GM19463 (cell line): ENCODE data around the gene VPS41.
"Not testable (repeated sequence)": the region's sequence is repeated elsewhere in the genome, so short reads cannot be mapped to it uniquely, and the experiment has no call there.

ENCODE experiments used
- ATAC-seq: cut with Tn5 transposase; IDR thresholded peaks from one replicate; pipeline ENCODE4 v1.9.1; 2021; ENCODE audit warnings: mild to moderate bottlenecking, moderate library complexity; ENCODE audit not compliant: unreplicated experiment

The VPS41 gene

DNA sequence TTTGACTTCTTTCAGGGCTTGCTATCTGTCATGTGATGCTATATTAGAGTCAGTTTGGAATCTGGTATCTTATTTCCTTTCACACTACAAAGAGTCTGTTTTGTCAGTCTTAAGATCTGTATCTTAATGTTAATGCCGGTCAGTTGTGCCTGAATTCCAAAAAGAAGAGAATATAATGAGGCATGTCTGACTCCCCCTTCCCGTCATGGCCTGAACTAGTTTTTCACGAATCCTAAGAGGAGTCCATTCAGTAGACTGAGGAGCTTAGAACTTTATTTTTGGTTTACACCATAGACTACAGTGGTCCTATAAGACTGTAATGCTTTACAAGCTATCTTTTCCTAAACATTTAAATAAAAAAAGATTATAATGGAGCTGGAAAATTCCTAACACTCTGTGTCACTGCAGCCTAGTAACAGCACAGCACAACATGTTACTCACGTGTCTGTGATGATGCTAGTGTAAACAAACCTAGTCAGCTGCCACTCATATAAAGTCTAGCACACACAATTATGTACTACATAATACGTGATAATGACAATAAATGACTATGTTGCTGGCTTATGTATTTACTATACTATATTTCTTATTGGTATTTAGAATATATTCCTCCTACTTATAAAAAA is 50.6 kb downstream of the VPS41 start:
- no peak for ATAC-seq

DNA sequence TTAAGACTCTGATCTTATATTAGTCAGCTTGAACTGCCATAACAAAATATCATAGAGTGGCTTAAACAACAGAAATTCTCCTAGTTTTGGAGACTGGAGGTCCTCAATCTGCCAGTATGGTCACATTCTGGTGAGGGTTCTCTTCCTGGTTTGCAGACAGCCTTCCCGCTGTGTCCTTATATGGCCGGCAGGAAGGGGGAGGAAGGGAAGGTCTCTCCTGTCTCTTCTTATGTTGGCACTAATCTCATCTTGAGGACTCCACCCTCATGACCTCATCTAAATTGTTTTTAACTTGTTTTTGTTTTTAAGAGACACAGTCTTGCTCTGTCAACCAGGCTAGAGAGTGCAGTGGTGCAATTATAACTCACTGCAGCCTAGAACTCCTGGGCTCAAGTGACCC is 53.1 kb downstream of the VPS41 start:
- no peak for ATAC-seq

DNA sequence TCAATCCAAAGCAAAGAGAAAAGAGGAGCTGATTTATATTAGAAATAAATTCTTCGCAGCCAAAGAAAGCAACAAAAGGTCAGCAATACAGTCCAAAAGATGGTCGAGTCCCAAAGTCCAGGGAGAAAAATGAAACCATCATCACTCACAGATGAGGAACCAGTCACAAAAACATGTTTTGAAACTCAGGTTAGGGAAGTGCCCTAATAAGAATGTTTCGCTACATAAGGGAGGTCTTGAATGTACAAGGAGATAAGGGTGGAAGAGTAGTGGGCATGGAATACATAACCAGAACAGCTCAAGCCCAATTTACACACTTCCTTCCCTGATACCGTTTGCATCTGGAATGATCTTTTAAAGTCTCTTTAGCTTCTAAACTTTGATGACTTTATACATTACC is 53.6 kb downstream of the VPS41 start:
- no peak for ATAC-seq

DNA sequence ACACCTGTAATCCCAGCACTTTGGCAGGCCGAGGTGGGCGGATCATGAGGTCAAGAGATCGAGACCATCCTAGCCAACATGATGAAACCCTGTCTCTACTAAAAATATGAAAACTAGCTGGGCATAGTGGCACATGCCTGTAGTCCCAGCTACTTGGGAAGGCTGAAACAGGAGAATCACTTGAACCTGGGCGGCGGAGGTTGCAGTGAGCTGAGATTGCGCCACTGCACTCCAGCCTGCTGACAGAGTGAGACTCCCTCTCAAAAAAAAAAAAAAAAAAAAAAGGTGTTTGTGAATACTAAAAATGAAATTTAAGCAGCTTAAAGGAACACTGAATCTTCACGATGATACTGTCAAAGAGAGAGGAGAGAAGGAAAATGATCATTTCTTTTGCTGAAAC is 54.0 kb downstream of the VPS41 start:
- not testable (repeated sequence) for ATAC-seq

DNA sequence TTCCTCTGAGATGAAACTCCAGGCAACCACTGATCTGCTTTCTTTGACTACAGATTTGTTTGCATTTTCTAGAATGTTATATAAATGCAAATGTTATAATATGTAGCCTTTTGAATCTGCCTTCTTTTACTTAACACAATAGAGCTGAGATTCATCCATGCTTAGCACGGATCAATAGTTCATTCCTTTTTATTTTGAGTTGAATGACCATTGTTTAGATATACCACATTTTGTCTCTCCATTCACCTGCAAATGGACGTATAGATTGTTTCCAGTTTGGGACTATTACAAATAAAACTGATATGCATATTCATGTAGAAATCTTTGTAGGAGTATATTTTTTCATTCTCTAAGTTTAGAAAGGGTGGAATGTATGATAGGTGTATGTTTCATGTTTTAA is 57.7 kb downstream of the VPS41 start:
- ATAC-seq, result no peak

DNA sequence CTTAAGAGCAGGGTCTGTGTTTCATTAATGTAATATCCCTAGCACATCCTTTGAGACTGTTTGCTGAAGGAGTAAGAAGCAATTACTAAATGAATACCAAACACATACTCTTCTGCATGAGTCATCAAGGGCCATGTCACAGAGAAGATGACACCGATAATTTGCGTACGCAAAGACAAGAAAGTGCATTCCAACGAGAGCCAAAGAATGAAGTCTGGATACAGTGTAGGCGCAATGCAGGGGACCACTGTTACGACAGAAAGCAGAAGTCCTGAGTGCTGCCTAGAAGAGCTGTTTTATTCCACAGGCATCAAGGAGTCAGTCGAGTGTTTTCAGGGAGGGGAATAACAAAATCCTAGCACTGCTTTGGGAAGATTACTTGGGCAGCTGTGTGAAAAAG is 62.7 kb downstream of the VPS41 start:
- no peak for ATAC-seq

DNA sequence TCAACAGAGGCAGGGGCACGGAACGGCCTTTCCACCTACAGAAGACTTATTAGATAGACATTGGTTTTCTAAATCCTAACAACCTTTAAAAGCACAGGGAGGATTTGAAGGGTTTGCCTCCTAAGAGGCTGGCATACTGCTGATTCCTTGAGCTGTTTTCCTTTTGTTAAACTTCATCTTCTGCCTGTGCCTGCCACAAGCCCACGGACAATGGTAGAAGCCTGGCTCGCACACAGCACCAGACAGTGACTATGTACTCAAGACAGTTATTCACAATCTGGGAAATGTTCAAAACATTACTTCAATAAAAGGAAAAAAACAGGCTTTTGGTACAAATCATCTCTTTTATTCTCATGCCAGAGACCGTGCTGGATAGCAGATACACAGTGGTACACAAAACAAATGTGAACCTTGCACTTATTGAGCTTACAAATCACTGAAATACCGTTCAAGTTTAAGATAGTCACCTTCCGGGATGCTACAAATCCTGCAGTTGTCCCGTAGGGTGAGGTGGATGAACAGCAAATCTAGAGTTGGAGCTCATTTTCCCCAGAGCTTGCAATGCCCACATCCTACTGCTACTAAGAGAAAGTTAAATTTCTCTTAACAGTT is 63.9 kb downstream of the VPS41 start:
- no peak for ATAC-seq

DNA sequence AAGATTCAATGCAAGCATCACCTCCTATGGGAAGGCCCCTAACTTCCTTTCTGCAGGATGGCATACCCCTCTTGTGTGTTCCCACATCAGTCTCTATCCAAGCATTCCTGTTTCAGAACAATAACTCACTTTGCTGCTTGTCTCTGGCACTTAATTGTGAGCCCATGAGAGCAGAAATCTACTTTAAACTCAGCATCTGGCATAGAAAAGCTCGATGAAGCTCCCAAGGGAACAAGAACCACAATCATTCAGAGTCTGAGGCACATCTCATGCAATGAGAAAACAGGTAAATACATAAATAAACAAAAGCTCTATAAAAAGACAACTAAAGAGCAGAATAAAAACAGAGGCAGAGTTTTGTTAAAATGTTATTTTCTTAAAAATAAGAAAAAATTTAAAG is 66.2 kb downstream of the VPS41 start:
- no peak for ATAC-seq

DNA sequence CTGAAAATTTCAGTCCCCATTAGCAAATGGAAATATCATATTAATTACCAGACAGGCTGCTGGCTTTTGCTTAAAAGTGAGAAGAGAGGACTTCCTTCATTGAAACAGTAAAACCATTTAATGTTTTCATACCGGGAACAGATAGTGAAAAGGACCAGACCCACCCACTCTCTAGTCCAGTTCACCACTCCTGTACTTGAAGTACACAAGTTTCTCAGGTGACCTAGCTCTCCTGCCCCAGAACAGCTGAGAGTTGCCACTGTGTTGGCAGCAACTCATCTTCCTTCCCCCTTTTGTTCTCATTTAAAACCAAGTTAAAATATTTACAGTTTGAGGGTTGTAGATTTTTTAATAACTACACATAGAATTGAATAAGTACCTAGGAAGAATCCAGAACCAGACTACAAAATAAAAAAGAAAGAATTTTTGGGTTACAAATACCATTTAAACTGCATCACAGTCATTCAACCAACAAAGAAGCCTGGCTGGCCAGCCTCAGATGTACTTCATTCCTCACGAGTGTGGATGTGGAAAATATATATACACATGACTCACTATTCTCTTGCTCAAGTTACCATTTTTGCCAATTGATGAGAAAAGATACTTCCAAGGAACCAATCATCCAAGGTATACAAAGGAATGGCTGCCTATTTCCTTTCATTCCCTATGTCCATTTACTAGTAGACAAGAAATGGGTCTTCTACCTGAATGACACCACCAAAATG is 68.1 kb downstream of the VPS41 start:
- ATAC-seq, result no peak

DNA sequence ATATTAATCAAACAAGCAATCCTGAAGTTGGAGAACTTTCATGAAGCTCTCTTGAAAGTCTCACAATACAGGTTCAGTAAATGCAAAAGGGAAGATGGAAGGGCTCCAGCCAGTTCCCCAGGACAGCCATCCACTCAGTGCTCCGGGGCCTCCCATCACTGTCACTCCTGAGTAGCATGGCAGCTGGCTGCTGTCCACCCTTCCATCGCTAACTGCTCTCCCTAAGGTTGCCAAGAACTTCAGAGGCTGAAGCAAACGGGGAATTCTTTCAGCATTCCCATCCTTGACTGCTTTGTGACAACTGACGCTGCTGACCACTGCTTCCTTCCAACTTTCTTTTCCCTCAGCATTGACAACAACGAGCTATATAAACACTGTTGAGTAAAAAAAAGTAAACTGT is 69.1 kb downstream of the VPS41 start:
- no peak for ATAC-seq

DNA sequence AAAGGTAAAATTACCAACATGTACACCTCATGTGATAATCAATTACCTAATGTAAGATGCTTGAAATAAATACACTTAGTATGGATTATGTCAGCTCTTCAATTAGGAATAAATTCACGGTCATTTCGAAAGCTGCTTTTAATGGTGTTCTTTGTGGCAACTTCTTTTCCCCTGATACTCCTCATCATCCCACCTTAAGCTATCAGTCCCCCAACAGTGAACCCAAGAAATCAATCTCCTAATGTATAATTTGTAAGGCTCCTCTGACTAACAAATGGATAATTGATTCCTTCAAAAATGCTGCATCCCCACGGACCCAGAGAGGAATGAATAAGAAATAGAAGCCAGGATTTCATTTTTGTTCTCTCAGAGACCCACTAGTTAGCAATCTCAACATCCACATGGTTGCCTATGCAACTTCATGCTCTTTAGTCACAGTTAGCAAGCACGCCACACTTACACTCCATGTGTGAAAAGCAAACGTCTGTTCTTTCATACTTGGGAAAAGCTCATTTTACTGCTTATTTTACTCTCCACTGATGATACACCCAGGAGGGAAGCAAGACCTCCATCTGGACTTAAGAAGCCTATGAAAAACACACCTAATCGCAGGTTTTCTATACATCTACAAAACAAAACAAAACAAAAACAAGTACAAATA is 70.1 kb downstream of the VPS41 start:
- ATAC-seq, result no peak

DNA sequence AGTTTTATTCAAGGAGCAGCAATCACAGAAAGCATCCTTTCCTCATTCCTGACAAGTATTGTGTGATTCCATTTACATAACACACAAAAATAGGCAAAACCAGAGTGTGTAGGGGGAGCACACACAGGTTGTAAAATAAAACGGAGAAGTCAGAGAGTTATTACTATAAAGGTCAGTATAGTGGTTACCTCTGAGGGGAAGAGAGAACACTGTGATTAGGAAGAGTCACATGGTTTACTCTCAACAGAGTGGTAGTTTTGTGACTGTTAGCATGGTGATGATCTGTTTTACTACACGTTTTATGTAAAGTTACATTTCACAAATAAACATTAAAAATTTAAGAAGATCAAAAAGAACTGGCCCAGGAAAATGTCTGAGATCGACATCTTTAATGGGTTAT is 74.6 kb downstream of the VPS41 start:
- ATAC-seq, result no peak

DNA sequence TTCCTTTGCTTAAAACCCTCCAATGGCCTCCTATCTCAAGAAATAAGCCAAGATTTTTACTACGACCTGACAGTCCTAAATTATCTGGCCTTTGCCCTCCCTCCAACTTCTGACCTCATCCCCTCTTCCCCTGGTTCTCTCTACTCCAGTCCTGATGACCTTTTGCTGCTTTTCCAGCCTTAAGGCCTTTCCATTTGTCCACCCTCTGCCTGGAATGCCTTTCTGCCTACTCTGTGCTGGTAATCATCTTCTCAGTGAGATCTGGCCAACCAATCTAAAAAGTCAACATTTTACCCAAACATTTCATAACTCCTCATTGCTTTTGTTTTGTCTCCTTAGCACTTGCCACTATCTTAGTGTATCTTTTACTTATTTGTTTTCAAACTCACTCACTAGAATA is 75.7 kb downstream of the VPS41 start:
- ATAC-seq, result no peak

DNA sequence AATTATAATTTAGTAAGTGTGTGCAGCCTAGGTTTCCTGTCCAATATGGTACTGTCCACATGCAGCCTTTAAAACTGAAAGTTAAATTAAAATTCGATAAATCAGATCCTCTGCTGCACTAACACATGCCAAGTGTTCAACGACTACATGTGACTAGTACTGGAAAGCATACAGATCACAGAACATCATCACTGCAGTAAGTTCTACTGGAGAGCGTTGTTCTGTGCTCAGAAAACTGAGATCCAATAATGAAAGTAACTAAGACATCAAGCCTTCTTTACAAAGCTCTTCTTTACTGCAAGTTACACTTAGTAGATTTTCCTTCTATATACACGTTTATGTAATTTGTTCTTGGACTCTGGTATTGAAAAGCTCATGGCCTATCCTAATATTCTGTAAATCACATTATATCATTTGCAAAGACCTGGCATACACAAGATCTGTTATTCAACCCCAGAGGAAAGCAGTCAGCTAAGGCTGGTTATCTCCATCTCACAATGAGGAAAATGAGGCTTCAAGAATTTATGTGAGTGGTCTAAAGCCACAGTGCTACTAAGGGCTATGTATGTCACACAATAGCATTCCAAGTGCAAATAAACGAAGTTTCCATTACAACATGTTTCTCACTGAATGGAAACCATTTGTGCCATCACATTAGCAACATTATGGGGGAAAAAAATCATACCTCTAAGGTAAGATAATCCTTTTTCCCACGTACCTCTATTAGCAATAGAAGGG is 77.6 kb downstream of the VPS41 start:
- no peak for ATAC-seq

DNA sequence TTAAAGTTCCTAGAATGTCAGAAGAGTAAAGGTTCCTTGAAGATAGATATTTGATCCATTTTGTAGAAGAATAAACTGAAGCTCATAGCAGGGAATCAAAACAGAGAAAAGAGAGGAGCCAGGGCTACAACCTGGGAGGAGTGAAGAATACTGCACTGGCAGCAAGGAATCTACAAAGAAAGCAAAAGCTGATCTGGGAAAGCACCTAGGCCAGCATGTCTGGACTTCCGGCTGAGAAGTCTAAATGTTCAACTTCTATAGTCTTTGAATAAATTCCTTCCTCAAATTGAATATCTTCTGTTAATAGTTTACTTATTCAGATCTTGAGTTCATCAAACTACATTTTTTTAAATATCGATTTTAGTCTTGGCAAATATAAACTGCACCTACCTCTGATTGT is 78.2 kb downstream of the VPS41 start:
- ATAC-seq, result no peak

DNA sequence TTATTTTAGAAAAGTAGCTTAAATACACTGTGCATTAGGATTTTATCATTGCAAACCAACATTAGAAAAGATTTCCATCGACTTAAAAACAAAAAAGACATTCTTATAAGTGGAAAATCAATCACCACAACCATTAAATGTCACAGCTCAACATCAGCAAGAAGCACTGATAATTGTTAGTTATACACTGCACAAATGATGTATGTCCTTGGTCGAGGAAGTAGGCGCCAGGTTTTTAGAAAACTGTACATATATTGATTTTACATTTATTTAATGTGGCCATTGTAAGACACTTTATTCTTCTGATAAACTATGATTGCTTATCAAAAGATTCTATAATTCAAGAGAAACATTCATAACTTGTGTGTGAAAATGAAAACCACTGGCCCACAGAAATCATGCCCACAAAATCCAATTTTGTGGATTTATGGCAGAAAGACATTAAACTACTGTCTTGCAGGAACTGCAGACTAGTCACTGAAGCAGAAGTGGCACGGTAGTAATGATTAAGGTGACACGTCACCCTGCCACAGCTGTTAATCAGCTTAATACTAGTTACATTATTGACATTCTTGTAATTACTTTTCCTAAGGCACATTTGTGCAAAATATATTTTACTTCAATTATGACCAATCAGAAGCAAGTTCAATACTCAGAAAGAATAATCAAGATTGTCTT is 79.4 kb downstream of the VPS41 start:
- no peak for ATAC-seq

DNA sequence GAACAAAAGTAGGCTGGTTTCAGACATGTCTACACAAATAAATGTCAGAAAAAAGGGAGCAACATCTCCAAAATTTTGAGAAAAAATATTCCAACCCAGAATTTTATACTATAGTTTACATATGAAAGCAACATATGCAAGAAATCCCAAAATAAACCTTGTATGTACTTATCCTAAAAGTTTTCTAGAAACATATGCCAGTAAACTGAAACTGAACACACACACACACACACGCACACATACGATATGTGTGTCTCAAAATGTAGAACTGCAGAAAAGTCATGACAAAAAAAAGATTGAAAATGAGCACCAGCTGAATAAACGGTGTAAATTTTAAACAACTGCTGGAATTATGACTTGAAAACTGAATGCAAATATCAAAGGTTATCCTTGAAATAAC is 81.0 kb downstream of the VPS41 start:
- no peak for ATAC-seq

DNA sequence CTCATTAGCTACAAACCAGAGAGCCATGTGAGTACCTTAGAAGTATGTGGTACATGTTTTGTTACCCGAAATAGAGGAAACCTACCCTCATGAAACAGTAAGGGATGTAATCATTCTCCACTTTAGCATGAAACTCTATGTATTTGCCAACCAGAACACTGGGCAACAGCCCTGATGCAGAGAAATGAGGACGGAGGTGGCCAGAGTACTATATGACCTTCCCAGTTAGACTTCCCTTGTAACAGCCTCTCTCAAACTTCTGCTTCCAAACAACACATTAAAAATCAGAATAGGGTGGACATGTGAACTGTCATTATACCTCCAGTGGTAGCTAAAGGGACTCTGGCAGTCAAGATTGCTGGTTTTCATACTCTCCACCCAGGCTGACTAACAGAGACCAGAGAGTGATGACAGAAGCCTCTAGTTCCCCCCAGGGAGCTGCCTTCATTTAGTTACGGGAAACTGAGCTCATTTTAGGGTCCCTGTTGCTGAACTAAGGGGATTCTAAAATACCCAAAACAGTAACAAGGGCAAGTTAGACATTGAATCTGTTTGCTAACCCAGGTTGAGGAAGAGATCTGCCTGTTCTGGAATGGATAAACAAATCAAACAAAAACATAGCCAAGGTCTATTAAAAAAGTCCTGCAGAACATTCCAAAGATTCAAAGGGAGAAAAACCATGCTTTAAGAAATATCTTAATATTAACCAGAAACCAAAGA is 83.1 kb downstream of the VPS41 start:
- ATAC-seq, result no peak

DNA sequence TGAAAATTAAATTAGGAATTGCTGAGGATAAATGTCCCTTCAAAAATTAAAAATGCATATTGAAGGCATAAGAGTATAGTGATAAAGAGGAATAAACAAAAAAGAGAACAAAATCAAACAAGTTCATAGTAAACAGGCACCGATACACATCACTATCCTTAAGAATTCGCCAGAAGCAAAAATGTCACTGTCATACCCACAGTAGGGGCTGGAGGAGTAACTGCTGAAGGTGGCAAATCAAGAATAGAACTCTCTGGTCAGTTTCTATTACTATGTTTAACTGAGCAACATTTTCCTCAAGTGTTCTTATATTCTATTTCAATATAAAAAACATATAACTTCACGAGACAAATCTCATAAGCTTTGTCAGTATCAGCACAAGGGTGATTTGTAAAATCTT is 84.0 kb downstream of the VPS41 start:
- ATAC-seq, result no peak

DNA sequence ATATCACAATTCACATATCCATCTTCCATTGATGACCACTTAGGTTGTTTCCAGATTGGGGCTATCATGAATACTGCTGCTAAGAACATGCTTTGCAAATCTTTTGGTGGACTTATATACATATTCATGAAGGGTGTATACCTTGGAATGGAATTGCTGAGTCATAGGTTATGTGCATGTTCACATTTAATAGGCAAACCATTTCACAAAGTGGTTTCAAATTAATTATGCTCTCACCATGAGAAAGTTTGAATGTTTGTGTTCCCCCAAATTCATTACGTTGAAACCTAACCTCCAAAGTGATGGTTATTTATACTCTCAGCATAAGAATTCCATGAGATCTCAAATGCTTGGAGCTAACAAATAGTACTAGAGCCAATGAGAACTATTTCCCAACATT is 86.4 kb downstream of the VPS41 start:
- no peak for ATAC-seq
